T-helper 9 cell (primary cell): ENCODE results near the gene ZNF117.
"Not testable (repeated sequence)": the region's sequence is repeated elsewhere in the genome, so short reads cannot be mapped to it uniquely, and the experiment has no call there.

Source experiments
- DNase-seq: peaks from one replicate; pipeline ENCODE4 v3.0.0-alpha.2; 2020

ZNF117 gene

DNA sequence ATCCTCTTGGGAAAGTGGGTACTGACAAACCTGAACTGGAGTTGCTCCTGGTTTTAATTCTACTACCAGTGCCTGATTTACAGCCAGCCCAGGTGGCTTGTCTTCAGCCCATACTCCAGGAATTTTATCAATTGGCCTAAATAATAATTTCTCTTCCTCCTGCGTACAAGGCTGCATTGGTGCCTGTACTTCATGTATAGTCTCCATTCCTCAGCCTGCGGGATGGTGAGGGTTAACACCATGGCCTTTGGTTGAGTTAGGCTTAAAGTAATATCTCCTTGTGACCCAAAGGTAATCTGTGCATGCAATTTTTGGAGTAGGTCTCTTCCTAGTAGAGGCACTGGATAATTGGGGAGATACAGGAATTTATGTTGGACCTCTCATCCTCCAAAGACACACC, 5.5 kb upstream of the ZNF117 start:
- no peak for DNase-seq

DNA sequence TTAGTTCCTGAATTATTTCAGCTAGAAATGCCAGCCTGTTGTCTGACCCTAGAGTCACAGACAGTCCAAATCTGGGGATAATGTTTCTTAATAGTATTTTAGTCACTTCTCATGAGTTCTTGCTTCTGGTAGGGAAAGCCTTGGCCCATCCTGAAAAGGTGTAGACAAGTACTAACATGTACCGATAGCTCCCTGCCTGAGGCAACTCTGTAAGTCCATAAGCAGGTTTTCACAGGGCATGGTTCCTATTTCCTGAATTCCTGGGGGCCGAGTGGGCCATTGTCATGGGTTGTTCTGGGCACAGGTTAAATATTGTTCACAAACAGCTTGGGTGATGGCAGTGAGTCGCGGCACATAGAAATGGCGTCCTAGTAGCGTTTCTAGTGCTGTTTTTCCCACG, 3.1 kb upstream of the ZNF117 start:
- DNase-seq, result no peak

- DNase-seq, result no peak
Measured at GRCh38 chr7:64992971-64993370, 2.1 kb upstream of the ZNF117 start.

GRCh38 chr7:64990216-64990615, 620 bp downstream of the ZNF117 start:
- no peak for DNase-seq

- no peak for DNase-seq
Measured at GRCh38 chr7:64978497-64979203, 12.2 kb downstream of the ZNF117 start.

DNA sequence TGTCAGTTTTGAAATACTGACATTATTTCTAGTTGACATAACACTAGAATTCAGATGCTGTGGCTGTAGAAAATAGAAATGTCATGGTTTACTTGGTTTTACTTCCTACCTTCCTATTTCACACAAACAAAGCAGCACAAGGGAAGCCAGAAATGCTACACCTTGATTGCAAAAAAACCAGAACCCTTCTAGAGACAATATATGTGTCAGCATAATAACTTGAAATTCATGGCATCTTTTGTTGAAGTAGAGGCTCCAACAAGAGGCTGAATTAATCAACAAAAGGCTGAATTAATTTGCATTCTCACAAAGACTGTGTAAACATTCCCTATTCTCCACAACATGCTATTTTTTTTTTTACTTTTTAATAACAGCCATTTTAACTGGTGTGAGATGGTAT, 25.2 kb downstream of the ZNF117 start:
- DNase-seq, result no peak

- no peak for DNase-seq
Measured at GRCh38 chr7:64959072-64959747, 31.6 kb downstream of the ZNF117 start.

GRCh38 chr7:64951250-64951848, 39.5 kb downstream of the ZNF117 start:
- DNase-seq, result no peak

DNA sequence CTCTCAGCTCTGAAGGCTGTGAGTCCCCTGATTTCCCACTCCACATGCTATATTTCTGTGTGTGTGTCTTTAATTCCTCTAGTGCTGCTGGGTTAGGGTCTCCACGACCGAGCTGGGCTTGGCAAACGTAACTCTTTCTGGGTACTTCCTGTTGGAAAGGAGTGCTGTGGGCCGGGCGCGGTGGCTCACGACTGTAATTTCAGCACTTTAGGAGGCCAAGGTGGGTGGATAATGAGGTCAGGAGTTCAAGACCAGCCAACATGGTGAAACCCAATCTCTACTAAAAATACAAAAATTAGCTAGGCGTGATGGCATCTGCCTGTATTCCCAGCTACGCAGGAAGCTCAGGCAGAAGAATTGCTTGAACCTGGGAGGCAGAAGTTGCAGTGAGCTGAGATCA, 40.2 kb downstream of the ZNF117 start:
- not testable (repeated sequence) for DNase-seq

- not testable (repeated sequence) for DNase-seq
Measured at GRCh38 chr7:64948774-64949173, 42.1 kb downstream of the ZNF117 start.

GRCh38 chr7:64947252-64948000, 43.4 kb downstream of the ZNF117 start:
- DNase-seq, result no peak

DNA sequence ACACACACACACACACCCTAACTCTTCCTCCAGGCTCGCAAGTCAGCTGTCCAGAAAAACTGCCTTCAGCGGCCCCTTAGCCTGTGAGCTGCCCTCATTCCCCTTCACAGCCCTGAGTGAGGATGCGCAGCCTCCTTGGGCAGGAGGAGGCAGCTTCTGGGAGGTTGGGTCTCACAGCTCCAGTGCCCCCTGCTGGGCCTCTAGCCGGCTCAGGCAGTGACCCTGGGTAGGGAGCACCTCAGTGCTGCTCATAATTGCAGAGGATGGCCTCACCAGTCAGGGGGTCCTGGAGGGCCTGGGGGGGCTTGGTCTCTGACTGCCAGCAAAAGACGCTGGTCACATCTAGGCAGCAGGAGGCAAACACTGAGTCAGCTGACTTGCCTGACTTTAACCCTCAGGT, 44.1 kb downstream of the ZNF117 start:
- DNase-seq, result no peak

DNA sequence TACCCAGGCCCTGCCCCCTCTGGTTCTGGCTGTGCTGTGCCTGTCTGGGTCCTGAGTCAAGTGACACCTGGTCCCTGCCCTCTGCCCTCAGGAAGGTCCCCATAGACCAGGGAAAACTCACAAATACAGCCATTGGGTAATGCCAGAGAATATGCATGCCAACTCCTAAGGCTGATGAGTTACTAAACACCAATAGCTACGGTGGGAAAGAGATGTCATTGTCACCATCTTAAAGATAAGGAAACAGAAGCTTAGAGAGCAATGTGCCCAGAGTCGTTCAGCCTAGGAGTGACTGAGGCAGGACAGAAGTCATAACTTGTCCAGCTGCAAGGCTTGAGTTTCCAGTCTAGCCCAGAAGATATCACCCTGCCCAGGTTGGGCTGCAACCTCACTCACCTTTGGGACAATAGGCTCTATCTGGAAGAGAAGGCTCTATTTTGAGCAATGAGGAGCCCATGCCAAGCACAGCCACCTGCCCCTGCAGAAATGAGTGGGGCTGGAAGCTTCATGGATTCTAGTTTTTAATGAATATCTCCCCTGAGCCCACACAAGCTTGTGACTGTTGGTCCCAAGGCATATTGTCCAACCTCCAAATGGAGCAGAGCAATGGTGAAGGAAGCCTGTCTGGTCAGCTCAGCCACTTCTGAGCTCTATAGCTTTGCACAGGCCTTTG, 45.2 kb downstream of the ZNF117 start:
- DNase-seq, result no peak

DNA sequence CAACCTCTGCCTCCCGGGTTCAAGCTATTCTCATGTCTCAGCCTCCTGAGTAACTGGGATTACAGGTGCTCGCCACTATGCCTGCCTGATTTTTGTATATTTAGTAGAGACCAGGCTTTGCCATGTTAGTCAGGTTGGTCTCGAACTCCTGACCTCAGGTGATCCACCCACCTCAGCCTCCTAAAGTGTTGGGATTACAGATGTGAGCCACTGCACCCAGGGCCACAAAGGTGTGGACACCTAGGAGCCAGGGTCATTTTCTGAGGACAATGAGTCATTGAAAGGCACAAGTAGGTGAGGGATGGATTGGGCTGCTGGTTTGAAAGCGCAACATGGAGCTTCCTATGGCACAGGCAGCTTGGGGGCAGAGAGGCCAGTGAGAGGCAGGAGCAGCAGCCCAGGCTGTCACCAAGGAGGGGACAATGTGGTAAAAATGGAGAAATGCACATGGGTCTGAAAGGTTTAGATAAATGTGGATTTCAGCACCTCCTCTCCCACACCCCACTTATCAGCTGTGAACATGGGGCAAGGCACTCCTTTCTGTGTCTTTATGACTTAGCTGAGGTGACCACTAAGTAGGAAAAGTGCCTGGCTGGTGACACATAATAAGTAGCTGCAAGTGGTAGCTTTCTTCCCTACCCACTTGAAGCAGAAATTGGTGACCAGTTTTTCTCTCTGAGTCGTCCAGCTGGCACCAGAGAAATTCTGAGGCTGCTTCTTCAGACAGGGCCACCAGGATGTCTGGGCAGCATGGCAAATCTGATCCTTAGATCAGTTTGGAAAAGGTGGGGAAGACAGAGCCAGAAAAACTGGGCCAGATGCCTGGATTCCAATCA, 46.0 kb downstream of the ZNF117 start:
- not testable (repeated sequence) for DNase-seq

- not testable (repeated sequence) for DNase-seq
Measured at GRCh38 chr7:64940021-64940420, 50.8 kb downstream of the ZNF117 start.

GRCh38 chr7:64938540-64938939, 52.3 kb downstream of the ZNF117 start:
- DNase-seq, result no peak

- DNase-seq, result no peak
Measured at GRCh38 chr7:64934478-64934877, 56.4 kb downstream of the ZNF117 start.

DNA sequence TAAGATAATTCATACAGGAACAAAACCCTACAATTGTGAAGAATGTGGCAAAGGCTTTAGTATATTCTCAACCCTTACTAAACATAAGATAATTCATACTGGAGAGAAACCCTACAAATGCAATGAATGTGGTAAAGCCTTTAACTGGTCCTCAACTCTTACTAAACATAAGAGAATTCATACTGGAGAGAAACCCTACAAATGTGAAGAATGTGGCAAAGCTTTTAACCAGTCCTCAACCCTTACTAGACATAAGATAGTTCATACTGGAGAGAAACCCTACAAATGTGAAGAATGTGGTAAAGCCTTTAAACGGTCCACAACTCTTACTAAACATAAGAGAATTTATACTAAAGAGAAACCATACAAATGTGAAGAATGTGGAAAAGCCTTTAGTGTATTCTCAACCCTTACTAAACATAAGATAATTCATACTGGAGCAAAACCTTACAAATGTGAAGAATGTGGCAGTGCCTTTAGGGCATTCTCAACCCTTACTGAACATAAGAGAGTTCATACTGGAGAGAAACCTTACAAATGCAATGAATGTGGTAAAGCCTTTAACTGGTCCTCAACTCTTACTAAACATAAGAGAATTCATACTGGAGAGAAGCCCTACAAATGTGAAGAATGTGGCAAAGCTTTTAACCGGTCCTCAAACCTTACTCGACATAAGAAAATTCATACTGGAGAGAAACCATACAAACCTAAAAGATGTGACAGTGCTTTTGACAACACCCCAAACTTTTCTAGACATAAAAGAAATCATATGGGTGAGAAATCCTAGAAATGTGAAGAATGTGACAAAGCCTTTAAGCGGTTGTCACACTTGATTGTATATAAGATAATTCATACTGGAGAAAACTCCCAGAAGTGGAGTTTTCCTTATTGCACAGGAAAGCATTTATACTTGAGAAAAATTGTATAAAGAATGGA, 62.3 kb downstream of the ZNF117 start:
- not testable (repeated sequence) for DNase-seq
